ENCODE results near the gene TBX10.

The TBX10 gene

GRCh38 chr11:67668192-67668551 lies 28.6 kb upstream of the TBX10 start:
- DNase-seq = no peak
- no peak overlapping the region for H2AK5ac ChIP-seq (ENCODE audit: low read length)
- no peak overlapping the region for H3K4ac ChIP-seq (ENCODE audit: low read depth, low read length)
- H3K79me1 ChIP-seq (ENCODE audit: low read length) = peaks cover 1% of the 10 kb centered on the region
- H3K27me3 ChIP-seq (ENCODE audit: insufficient read depth, low read length) = no peaks in the 10 kb centered on the region
- H3K9me3 ChIP-seq (ENCODE audit: insufficient read depth, low read depth, low read length) = peaks cover 2% of the 10 kb centered on the region
- H3K4me1 ChIP-seq (ENCODE audit: control insufficient read depth in 1 of 2, insufficient read depth in 2 of 2, low read length in 2 of 2) = peaks cover 0 to under 1% of the 10 kb centered on the region in 2 experiments
- no peak overlapping the region for H4K12ac ChIP-seq (ENCODE audit: low read depth, low read length)
- no peak overlapping the region for H2BK120ac ChIP-seq (ENCODE audit: insufficient read depth, low read length, poor library complexity)
- H3K36me3 ChIP-seq (ENCODE audit: control insufficient read depth in 1 of 2, insufficient read depth in 2 of 2, low read length in 2 of 2) = no peaks in the 10 kb centered on the region
- H3K4me3 ChIP-seq (ENCODE audit: low read depth, low read length) = no peak overlapping the region
- H3K4me2 ChIP-seq (ENCODE audit: low read length) = no peak overlapping the region
- no peak overlapping the region for H3K27ac ChIP-seq (ENCODE audit: low read depth, low read length)
- no peak overlapping the region for H2BK12ac ChIP-seq (ENCODE audit: low read length)
- no peak overlapping the region for H3K18ac ChIP-seq (ENCODE audit: low read length)
- no peak overlapping the region for H3K23ac ChIP-seq (ENCODE audit: low read length)
- WGBS (ENCODE audit: extremely low coverage, insufficient coverage, insufficient read length) = no CpG with 5 or more reads among the region's 5 CpGs
- H3K14ac ChIP-seq (ENCODE audit: low read length) = no peak overlapping the region
- H4K91ac ChIP-seq (ENCODE audit: low read depth, low read length) = no peak overlapping the region
- no peak overlapping the region for H4K8ac ChIP-seq (ENCODE audit: low read depth, low read length)
- no peaks in the 10 kb centered on the region for H3K79me2 ChIP-seq (ENCODE audit: control insufficient read depth, insufficient read depth, low read length, poor library complexity)
- H2BK5ac ChIP-seq (ENCODE audit: low read depth, low read length, poor library complexity) = no peak overlapping the region
- H3K9ac ChIP-seq (ENCODE audit: low read length) = no peak overlapping the region
- H2AFZ ChIP-seq (ENCODE audit: insufficient read depth, low read length, poor library complexity) = no peak overlapping the region

GRCh38 chr11:67667490-67668191 lies 28.1 kb upstream of the TBX10 start:
- no peak overlapping the region for H3K4ac ChIP-seq (ENCODE audit: low read depth, low read length)
- no peak overlapping the region for H3K4me3 ChIP-seq (ENCODE audit: low read depth, low read length)
- no peak overlapping the region for H2BK120ac ChIP-seq (ENCODE audit: insufficient read depth, low read length, poor library complexity)
- H3K18ac ChIP-seq (ENCODE audit: low read length) = no peak overlapping the region
- WGBS (ENCODE audit: extremely low coverage, insufficient coverage, insufficient read length) = no CpG with 5 or more reads among the region's 26 CpGs
- no peak overlapping the region for H3K27ac ChIP-seq (ENCODE audit: low read depth, low read length)
- no peak overlapping the region for H3K23ac ChIP-seq (ENCODE audit: low read length)
- no peak for DNase-seq
- no peak overlapping the region for H2AK5ac ChIP-seq (ENCODE audit: low read length)
- no peaks in the 10 kb centered on the region for H3K27me3 ChIP-seq (ENCODE audit: insufficient read depth, low read length)
- H3K14ac ChIP-seq (ENCODE audit: low read length) = no peak overlapping the region
- no peak overlapping the region for H2BK12ac ChIP-seq (ENCODE audit: low read length)
- H3K9ac ChIP-seq (ENCODE audit: low read length) = no peak overlapping the region
- H3K79me2 ChIP-seq (ENCODE audit: control insufficient read depth, insufficient read depth, low read length, poor library complexity) = no peaks in the 10 kb centered on the region
- H3K79me1 ChIP-seq (ENCODE audit: low read length) = no peaks in the 10 kb centered on the region
- no peak overlapping the region for H4K8ac ChIP-seq (ENCODE audit: low read depth, low read length)
- H2BK5ac ChIP-seq (ENCODE audit: low read depth, low read length, poor library complexity) = no peak overlapping the region
- H4K91ac ChIP-seq (ENCODE audit: low read depth, low read length) = no peak overlapping the region
- H3K4me1 ChIP-seq (ENCODE audit: control insufficient read depth in 1 of 2, insufficient read depth in 2 of 2, low read length in 2 of 2) = no peaks in the 10 kb centered on the region
- H3K36me3 ChIP-seq (ENCODE audit: control insufficient read depth in 1 of 2, insufficient read depth in 2 of 2, low read length in 2 of 2) = no peaks in the 10 kb centered on the region
- H3K4me2 ChIP-seq (ENCODE audit: low read length) = no peak overlapping the region
- H4K12ac ChIP-seq (ENCODE audit: low read depth, low read length) = no peak overlapping the region
- no peak overlapping the region for H2AFZ ChIP-seq (ENCODE audit: insufficient read depth, low read length, poor library complexity)
- H3K9me3 ChIP-seq (ENCODE audit: insufficient read depth, low read depth, low read length) = peaks cover 2% of the 10 kb centered on the region

GRCh38 chr11:67666676-67667489 lies 27.3 kb upstream of the TBX10 start:
- Histone ChIP-seq H3K4ac (ENCODE audit: low read depth, low read length) (no peak overlapping the region), H2AFZ (ENCODE audit: insufficient read depth, low read length, poor library complexity) (no peak overlapping the region), H4K91ac (ENCODE audit: low read depth, low read length) (no peak overlapping the region), H3K4me1 (ENCODE audit: control insufficient read depth in 1 of 2, insufficient read depth in 2 of 2, low read length in 2 of 2) (no peaks in the 10 kb centered on the region), H3K27ac (ENCODE audit: low read depth, low read length) (no peak overlapping the region), H2BK5ac (ENCODE audit: low read depth, low read length, poor library complexity) (no peak overlapping the region), H3K36me3 (ENCODE audit: control insufficient read depth in 1 of 2, insufficient read depth in 2 of 2, low read length in 2 of 2) (no peaks in the 10 kb centered on the region), H2BK12ac (ENCODE audit: low read length) (no peak overlapping the region), H3K4me2 (ENCODE audit: low read length) (no peak overlapping the region), H3K14ac (ENCODE audit: low read length) (no peak overlapping the region), H3K79me2 (ENCODE audit: control insufficient read depth, insufficient read depth, low read length, poor library complexity) (no peaks in the 10 kb centered on the region), H4K12ac (ENCODE audit: low read depth, low read length) (no peak overlapping the region), H3K9ac (ENCODE audit: low read length) (no peak overlapping the region), H2BK120ac (ENCODE audit: insufficient read depth, low read length, poor library complexity) (no peak overlapping the region), H3K23ac (ENCODE audit: low read length) (no peak overlapping the region), H3K79me1 (ENCODE audit: low read length) (no peaks in the 10 kb centered on the region), H4K8ac (ENCODE audit: low read depth, low read length) (no peak overlapping the region), H3K27me3 (ENCODE audit: insufficient read depth, low read length) (no peaks in the 10 kb centered on the region), H3K18ac (ENCODE audit: low read length) (no peak overlapping the region), H2AK5ac (ENCODE audit: low read length) (no peak overlapping the region), H3K9me3 (ENCODE audit: insufficient read depth, low read depth, low read length) (peaks cover 5% of the 10 kb centered on the region), H3K4me3 (ENCODE audit: low read depth, low read length) (no peak overlapping the region)
- no peak for DNase-seq
- WGBS (ENCODE audit: extremely low coverage, insufficient coverage, insufficient read length) = no CpG with 5 or more reads among the region's 20 CpGs

- Histone ChIP-seq H3K9ac (ENCODE audit: low read length) (no peak overlapping the region), H3K18ac (ENCODE audit: low read length) (no peak overlapping the region), H3K27me3 (ENCODE audit: insufficient read depth, low read length) (no peaks in the 10 kb centered on the region), H2AK5ac (ENCODE audit: low read length) (no peak overlapping the region), H2AFZ (ENCODE audit: insufficient read depth, low read length, poor library complexity) (no peak overlapping the region), H2BK5ac (ENCODE audit: low read depth, low read length, poor library complexity) (no peak overlapping the region), H4K12ac (ENCODE audit: low read depth, low read length) (no peak overlapping the region), H4K8ac (ENCODE audit: low read depth, low read length) (no peak overlapping the region), H3K14ac (ENCODE audit: low read length) (no peak overlapping the region), H3K79me2 (ENCODE audit: control insufficient read depth, insufficient read depth, low read length, poor library complexity) (no peaks in the 10 kb centered on the region), H3K9me3 (ENCODE audit: insufficient read depth, low read depth, low read length) (peaks cover 5% of the 10 kb centered on the region), H4K91ac (ENCODE audit: low read depth, low read length) (peak overlapping the region; percentile 25), H3K23ac (ENCODE audit: low read length) (no peak overlapping the region), H3K4ac (ENCODE audit: low read depth, low read length) (no peak overlapping the region), H3K79me1 (ENCODE audit: low read length) (no peaks in the 10 kb centered on the region), H2BK12ac (ENCODE audit: low read length) (no peak overlapping the region), H3K4me2 (ENCODE audit: low read length) (no peak overlapping the region), H2BK120ac (ENCODE audit: insufficient read depth, low read length, poor library complexity) (no peak overlapping the region), H3K36me3 (ENCODE audit: control insufficient read depth in 1 of 2, insufficient read depth in 2 of 2, low read length in 2 of 2) (no peaks in the 10 kb centered on the region), H3K27ac (ENCODE audit: low read depth, low read length) (no peak overlapping the region), H3K4me3 (ENCODE audit: low read depth, low read length) (no peak overlapping the region), H3K4me1 (ENCODE audit: control insufficient read depth in 1 of 2, insufficient read depth in 2 of 2, low read length in 2 of 2) (no peaks in the 10 kb centered on the region)
- no CpG with 5 or more reads among the region's 11 CpGs for WGBS (ENCODE audit: extremely low coverage, insufficient coverage, insufficient read length)
- DNase-seq = no peak
These were observed 26.7 kb upstream of the TBX10 start for GRCh38 chr11:67666303-67666645.
